WTC11 (cell line): Measurements from ENCODE around the gene STYK1. TPM values are rescaled to one million over a fixed set of nuclear protein-coding genes. Genes with fewer than 3 reads are reported as not detected.

Experiments
- ATAC-seq: fragments of 200-7000 bp; cut with Tn5 transposase; 2 replicates; pipeline ENCODE4 v1.10.0; 2021; ENCODE audit warnings: mild to moderate bottlenecking, moderate library complexity
- CTCF ChIA-PET: fragments of 300-600 bp; sonication (Branson Sonifier 250); formaldehyde crosslinking; loops from one replicate; lab custom pipeline; 2021; ENCODE audit warnings: antibody characterized with exemption; lab: Charles Lee
- POLR2A ChIA-PET: fragments of 350-600 bp; sonication (Branson Sonifier 250); formaldehyde crosslinking; loops from one replicate; lab custom pipeline; 2021; ENCODE audit warnings: antibody characterized with exemption; lab: Charles Lee
- DNase-seq: peaks from one replicate; pipeline ENCODE4 v3.0.0; 2021; ENCODE audit warnings: low spot score
- H3K27ac Mint-ChIP-seq: 2 replicates; pipeline ENCODE4 v1.8.0; 2021; ENCODE audit warnings: mixed read lengths
- H3K27me3 Mint-ChIP-seq: 2 replicates; pipeline ENCODE4 v1.8.0; 2021; ENCODE audit warnings: low read depth, mild to moderate bottlenecking, moderate library complexity, mixed read lengths
- H3K36me3 Mint-ChIP-seq: 2 replicates; pipeline ENCODE4 v1.8.0; 2021; ENCODE audit warnings: mixed read lengths
- H3K4me1 Mint-ChIP-seq: 2 replicates; pipeline ENCODE4 v1.8.0; 2022; ENCODE audit warnings: mixed read lengths
- H3K4me3 Mint-ChIP-seq: 2 replicates; pipeline ENCODE4 v1.8.0; 2021; ENCODE audit warnings: mild to moderate bottlenecking, moderate library complexity, mixed read lengths
- H3K9me3 Mint-ChIP-seq: 2 replicates; pipeline ENCODE4 v1.8.0; 2021; ENCODE audit warnings: mixed read lengths
- CBFB ChIP-seq: sonication (generic); formaldehyde crosslinking; IDR thresholded peaks from 2 replicates; pipeline ENCODE4 v1.8.1; 2022; ENCODE audit warnings: mild to moderate bottlenecking, low read depth, missing genetic modification reagents
- ESRRA ChIP-seq: sonication (generic); formaldehyde crosslinking; IDR thresholded peaks from 2 replicates; pipeline ENCODE4 v1.8.1; 2022; ENCODE audit warnings: mild to moderate bottlenecking, missing genetic modification reagents, borderline replicate concordance
- GTF2I ChIP-seq: fragments of 250-450 bp; sonication (Bioruptor Pico); conservative IDR thresholded peaks from 2 replicates; pipeline ENCODE4 v1.4.0; 2021; ENCODE audit warnings: mild to moderate bottlenecking
- IRF2 ChIP-seq: sonication (generic); formaldehyde crosslinking; IDR thresholded peaks from 2 replicates; pipeline ENCODE4 v1.8.0; 2022; ENCODE audit warnings: low read depth, missing genetic modification reagents, borderline replicate concordance
- KAT7 ChIP-seq: sonication (generic); formaldehyde crosslinking; IDR thresholded peaks from 2 replicates; pipeline ENCODE4 v1.8.1; 2023; ENCODE audit warnings: missing genetic modification reagents, mild to moderate bottlenecking, borderline replicate concordance
- NFATC4 ChIP-seq: fragments of 250-450 bp; sonication (Bioruptor Pico); IDR thresholded peaks from 2 replicates; pipeline ENCODE4 v1.9.0; 2021; ENCODE audit warnings: mild to moderate bottlenecking
- NR1H2 ChIP-seq: sonication (generic); formaldehyde crosslinking; IDR thresholded peaks from 2 replicates; pipeline ENCODE4 v1.9.0; 2021; ENCODE audit warnings: mild to moderate bottlenecking, moderate library complexity, missing genetic modification reagents
- NR3C1 ChIP-seq: sonication (generic); formaldehyde crosslinking; conservative IDR thresholded peaks from 2 replicates; pipeline ENCODE4 v1.8.1; 2023; ENCODE audit warnings: low read depth, mild to moderate bottlenecking, missing genetic modification reagents
- OVOL2 ChIP-seq: fragments of 250-450 bp; sonication (Bioruptor Pico); IDR thresholded peaks from 2 replicates; pipeline ENCODE4 v1.9.0; 2021; ENCODE audit warnings: mild to moderate bottlenecking, borderline replicate concordance
- SOX15 ChIP-seq: fragments of 250-450 bp; sonication (Bioruptor Pico); IDR thresholded peaks from 2 replicates; pipeline ENCODE4 v1.9.0; 2021; ENCODE audit warnings: mild to moderate bottlenecking
- ZBTB21 ChIP-seq: sonication (generic); formaldehyde crosslinking; IDR thresholded peaks from 2 replicates; pipeline ENCODE4 v1.8.1; 2023; ENCODE audit warnings: mild to moderate bottlenecking, missing genetic modification reagents, borderline replicate concordance
- ZNF232 ChIP-seq: sonication (generic); formaldehyde crosslinking; IDR thresholded peaks from 2 replicates; pipeline ENCODE4 v1.8.0; 2022; ENCODE audit warnings: mild to moderate bottlenecking, missing genetic modification reagents
- ZNF532 ChIP-seq: fragments of 250-450 bp; sonication (Bioruptor Pico); IDR thresholded peaks from 2 replicates; pipeline ENCODE4 v1.9.0; 2021; ENCODE audit warnings: mild to moderate bottlenecking, borderline replicate concordance
- ZNF671 ChIP-seq: fragments of 250-450 bp; sonication (Bioruptor Pico); IDR thresholded peaks from 2 replicates; pipeline ENCODE4 v1.8.0; 2021; ENCODE audit warnings: mild to moderate bottlenecking
- total RNA-seq: library from RNA; stranded (reverse); gene quantifications from 3 replicates; pipeline ENCODE4 v1.2.3, GENCODE V29; 2021
- TF ChIP-seq, protein P1 (sequence below): sonication (generic); formaldehyde crosslinking; IDR thresholded peaks from 2 replicates; pipeline ENCODE4 v1.8.0; 2023; ENCODE audit warnings: mild to moderate bottlenecking, missing genetic modification reagents
- TF ChIP-seq, protein P2 (sequence below): sonication (generic); formaldehyde crosslinking; conservative IDR thresholded peaks from 2 replicates; pipeline ENCODE4 v1.8.1; 2023; ENCODE audit warnings: mild to moderate bottlenecking, low read depth, missing genetic modification reagents, moderate library complexity
- TF ChIP-seq, protein P3 (sequence below): sonication (generic); formaldehyde crosslinking; IDR thresholded peaks from 2 replicates; pipeline ENCODE4 v1.8.0; 2023; ENCODE audit warnings: missing genetic modification reagents
- TF ChIP-seq, protein P4 (sequence below): sonication (generic); formaldehyde crosslinking; IDR thresholded peaks from 2 replicates; pipeline ENCODE4 v1.8.0; 2022; ENCODE audit warnings: mild to moderate bottlenecking, missing genetic modification reagents
- TF ChIP-seq, protein P5 (sequence below): sonication (generic); formaldehyde crosslinking; IDR thresholded peaks from 2 replicates; pipeline ENCODE4 v1.8.1; 2023; ENCODE audit warnings: mild to moderate bottlenecking, missing genetic modification reagents, moderate library complexity
- TF ChIP-seq, protein P6 (sequence below): fragments of 250-450 bp; sonication (Bioruptor Pico); IDR thresholded peaks from 2 replicates; pipeline ENCODE4 v1.8.0; 2021; ENCODE audit warnings: mild to moderate bottlenecking
- TF ChIP-seq, protein P7 (sequence below): fragments of 200-600 bp; IDR thresholded peaks from 2 replicates; pipeline ENCODE4 v1.8.0; 2022; ENCODE audit warnings: antibody characterized with exemption

The STYK1 gene
- total RNA-seq, 1 experiment from 2014 or later = 1.6 TPM

DNA sequence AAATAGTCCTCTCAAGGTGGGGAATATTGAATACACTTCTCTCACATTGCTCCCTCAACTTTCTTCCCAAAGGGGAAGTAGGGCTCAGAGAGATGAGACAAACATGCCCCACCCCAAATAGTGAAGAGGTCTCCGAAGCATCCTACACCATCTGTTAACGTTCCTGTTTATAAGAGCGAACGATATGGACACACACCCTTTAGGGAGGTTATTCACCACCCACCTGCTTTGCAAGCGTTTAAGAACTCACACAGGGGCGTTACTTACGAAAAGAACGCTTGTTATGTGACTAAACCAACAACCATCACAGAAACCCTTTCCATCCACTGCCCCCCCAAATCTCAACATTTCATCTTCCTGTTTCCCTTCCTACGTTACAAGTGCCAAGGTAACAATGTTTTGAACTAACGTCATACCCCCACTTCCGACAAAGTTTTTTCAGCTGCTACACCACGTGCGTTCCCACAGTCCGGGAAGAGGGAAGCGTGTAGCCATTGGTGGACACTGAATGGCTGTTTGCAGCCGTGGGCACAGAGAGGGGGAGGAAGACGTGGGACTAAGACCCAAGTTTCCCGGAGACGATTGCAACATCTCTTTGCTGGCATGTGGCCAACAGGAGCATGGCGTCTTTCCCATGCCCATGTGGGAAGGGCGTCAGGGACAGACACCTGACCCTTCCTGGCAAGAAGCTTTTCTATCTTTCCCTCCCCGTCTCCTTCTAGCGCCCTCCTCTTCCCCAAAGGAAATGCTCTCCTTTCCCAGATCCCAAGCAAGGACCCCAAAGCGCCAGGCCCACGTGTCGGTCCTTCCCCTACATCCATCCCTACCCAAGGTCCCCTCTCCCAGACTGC is 48.0 kb upstream of the STYK1 start:
- DNase-seq = peak; percentile 44
- Mint-ChIP-seq H3K4me1 (peaks cover 57% of the 10 kb centered on the region), H3K36me3 (peaks cover 5% of the 10 kb centered on the region; the same call in 1 of the 2 replicates), H3K9me3 (no peaks in the 10 kb centered on the region), H3K27ac (peak overlapping the region; percentile 55), H3K4me3 (peak overlapping the region; percentile 97), H3K27me3 (peaks cover 13% of the 10 kb centered on the region)
- CTCF ChIA-PET = no interaction called here
- ATAC-seq = peak; percentile 26
- POLR2A ChIA-PET = interaction anchor here (0.6 kb wide), 1 partner anchor 29 kb away, joined by 3 read pairs; no protein-coding TSS in a partner anchor
- TF ChIP-seq GTF2I (no peak), ZNF532 (CRISPR knock-in tag) (no peak), KAT7 (CRISPR knock-in tag) (peak; percentile 90; the same call in 1 of the 2 replicates), NFATC4 (CRISPR knock-in tag) (no peak), OVOL2 (no peak), IRF2 (CRISPR knock-in tag) (no peak), NR3C1 (CRISPR knock-in tag) (no peak), CBFB (CRISPR knock-in tag) (no peak), NR1H2 (CRISPR knock-in tag) (no peak), ZNF671 (CRISPR knock-in tag) (no peak), ESRRA (peak; percentile 88), ZNF232 (CRISPR knock-in tag) (no peak), SOX15 (CRISPR knock-in tag) (no peak), ZBTB21 (CRISPR knock-in tag) (peak; percentile 94)
- TF ChIP-seq, protein P1, sequence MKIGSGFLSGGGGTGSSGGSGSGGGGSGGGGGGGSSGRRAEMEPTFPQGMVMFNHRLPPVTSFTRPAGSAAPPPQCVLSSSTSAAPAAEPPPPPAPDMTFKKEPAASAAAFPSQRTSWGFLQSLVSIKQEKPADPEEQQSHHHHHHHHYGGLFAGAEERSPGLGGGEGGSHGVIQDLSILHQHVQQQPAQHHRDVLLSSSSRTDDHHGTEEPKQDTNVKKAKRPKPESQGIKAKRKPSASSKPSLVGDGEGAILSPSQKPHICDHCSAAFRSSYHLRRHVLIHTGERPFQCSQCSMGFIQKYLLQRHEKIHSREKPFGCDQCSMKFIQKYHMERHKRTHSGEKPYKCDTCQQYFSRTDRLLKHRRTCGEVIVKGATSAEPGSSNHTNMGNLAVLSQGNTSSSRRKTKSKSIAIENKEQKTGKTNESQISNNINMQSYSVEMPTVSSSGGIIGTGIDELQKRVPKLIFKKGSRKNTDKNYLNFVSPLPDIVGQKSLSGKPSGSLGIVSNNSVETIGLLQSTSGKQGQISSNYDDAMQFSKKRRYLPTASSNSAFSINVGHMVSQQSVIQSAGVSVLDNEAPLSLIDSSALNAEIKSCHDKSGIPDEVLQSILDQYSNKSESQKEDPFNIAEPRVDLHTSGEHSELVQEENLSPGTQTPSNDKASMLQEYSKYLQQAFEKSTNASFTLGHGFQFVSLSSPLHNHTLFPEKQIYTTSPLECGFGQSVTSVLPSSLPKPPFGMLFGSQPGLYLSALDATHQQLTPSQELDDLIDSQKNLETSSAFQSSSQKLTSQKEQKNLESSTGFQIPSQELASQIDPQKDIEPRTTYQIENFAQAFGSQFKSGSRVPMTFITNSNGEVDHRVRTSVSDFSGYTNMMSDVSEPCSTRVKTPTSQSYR (CRISPR knock-in tag) = no peak
- TF ChIP-seq, protein P2, sequence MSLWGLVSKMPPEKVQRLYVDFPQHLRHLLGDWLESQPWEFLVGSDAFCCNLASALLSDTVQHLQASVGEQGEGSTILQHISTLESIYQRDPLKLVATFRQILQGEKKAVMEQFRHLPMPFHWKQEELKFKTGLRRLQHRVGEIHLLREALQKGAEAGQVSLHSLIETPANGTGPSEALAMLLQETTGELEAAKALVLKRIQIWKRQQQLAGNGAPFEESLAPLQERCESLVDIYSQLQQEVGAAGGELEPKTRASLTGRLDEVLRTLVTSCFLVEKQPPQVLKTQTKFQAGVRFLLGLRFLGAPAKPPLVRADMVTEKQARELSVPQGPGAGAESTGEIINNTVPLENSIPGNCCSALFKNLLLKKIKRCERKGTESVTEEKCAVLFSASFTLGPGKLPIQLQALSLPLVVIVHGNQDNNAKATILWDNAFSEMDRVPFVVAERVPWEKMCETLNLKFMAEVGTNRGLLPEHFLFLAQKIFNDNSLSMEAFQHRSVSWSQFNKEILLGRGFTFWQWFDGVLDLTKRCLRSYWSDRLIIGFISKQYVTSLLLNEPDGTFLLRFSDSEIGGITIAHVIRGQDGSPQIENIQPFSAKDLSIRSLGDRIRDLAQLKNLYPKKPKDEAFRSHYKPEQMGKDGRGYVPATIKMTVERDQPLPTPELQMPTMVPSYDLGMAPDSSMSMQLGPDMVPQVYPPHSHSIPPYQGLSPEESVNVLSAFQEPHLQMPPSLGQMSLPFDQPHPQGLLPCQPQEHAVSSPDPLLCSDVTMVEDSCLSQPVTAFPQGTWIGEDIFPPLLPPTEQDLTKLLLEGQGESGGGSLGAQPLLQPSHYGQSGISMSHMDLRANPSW (CRISPR knock-in tag) = no peak
- TF ChIP-seq, protein P3, sequence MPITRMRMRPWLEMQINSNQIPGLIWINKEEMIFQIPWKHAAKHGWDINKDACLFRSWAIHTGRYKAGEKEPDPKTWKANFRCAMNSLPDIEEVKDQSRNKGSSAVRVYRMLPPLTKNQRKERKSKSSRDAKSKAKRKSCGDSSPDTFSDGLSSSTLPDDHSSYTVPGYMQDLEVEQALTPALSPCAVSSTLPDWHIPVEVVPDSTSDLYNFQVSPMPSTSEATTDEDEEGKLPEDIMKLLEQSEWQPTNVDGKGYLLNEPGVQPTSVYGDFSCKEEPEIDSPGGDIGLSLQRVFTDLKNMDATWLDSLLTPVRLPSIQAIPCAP (CRISPR knock-in tag) = no peak
- TF ChIP-seq, protein P4, sequence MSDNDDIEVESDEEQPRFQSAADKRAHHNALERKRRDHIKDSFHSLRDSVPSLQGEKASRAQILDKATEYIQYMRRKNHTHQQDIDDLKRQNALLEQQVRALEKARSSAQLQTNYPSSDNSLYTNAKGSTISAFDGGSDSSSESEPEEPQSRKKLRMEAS (CRISPR knock-in tag) = peak; percentile 96
- TF ChIP-seq, protein P5, sequence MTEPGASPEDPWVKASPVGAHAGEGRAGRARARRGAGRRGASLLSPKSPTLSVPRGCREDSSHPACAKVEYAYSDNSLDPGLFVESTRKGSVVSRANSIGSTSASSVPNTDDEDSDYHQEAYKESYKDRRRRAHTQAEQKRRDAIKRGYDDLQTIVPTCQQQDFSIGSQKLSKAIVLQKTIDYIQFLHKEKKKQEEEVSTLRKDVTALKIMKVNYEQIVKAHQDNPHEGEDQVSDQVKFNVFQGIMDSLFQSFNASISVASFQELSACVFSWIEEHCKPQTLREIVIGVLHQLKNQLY (CRISPR knock-in tag) = no peak
- TF ChIP-seq, protein P6, sequence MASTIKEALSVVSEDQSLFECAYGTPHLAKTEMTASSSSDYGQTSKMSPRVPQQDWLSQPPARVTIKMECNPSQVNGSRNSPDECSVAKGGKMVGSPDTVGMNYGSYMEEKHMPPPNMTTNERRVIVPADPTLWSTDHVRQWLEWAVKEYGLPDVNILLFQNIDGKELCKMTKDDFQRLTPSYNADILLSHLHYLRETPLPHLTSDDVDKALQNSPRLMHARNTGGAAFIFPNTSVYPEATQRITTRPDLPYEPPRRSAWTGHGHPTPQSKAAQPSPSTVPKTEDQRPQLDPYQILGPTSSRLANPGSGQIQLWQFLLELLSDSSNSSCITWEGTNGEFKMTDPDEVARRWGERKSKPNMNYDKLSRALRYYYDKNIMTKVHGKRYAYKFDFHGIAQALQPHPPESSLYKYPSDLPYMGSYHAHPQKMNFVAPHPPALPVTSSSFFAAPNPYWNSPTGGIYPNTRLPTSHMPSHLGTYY (CRISPR knock-in tag) = no peak
- TF ChIP-seq, protein P7, sequence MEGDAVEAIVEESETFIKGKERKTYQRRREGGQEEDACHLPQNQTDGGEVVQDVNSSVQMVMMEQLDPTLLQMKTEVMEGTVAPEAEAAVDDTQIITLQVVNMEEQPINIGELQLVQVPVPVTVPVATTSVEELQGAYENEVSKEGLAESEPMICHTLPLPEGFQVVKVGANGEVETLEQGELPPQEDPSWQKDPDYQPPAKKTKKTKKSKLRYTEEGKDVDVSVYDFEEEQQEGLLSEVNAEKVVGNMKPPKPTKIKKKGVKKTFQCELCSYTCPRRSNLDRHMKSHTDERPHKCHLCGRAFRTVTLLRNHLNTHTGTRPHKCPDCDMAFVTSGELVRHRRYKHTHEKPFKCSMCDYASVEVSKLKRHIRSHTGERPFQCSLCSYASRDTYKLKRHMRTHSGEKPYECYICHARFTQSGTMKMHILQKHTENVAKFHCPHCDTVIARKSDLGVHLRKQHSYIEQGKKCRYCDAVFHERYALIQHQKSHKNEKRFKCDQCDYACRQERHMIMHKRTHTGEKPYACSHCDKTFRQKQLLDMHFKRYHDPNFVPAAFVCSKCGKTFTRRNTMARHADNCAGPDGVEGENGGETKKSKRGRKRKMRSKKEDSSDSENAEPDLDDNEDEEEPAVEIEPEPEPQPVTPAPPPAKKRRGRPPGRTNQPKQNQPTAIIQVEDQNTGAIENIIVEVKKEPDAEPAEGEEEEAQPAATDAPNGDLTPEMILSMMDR = no peak
